Cortex of kidney (tissue), 1 donor: ENCODE data around the gene SLC34A3.

Experiments
- DNase-seq: peaks from one replicate; lab custom pipeline; 2025; lab: John Stamatoyannopoulos, UW

Gene SLC34A3

GRCh38 chr9:137217276-137218211 lies 13.2 kb upstream of the SLC34A3 start:
- no peak for DNase-seq

- DNase-seq, result no peak
These were observed 12.4 kb upstream of the SLC34A3 start for GRCh38 chr9:137218212-137218753.

- no peak for DNase-seq
These were observed 11.9 kb upstream of the SLC34A3 start for GRCh38 chr9:137218754-137219271.

- no peak for DNase-seq
These were observed 10.9 kb upstream of the SLC34A3 start for GRCh38 chr9:137219757-137220316.

- DNase-seq, result no peak
These were observed 10.2 kb upstream of the SLC34A3 start for GRCh38 chr9:137220317-137221094.

GRCh38 chr9:137221095-137221505 lies 9.6 kb upstream of the SLC34A3 start:
- no peak for DNase-seq

GRCh38 chr9:137221506-137222111 lies 9.1 kb upstream of the SLC34A3 start:
- DNase-seq, result no peak

GRCh38 chr9:137222190-137223077 lies 8.3 kb upstream of the SLC34A3 start, which contains the start of gene RNF208:
Gene RNF208 (minus strand): TSS chr9:137222240. CDS start chr9:137221212, 1,028 bp downstream.
- DNase-seq, result no peak

GRCh38 chr9:137223078-137223970 lies 7.4 kb upstream of the SLC34A3 start:
- DNase-seq, result no peak

GRCh38 chr9:137224830-137225694 lies 5.6 kb upstream of the SLC34A3 start, which contains the start of gene CYSRT1:
Gene CYSRT1 (plus strand): TSS chr9:137225174. CDS start chr9:137225622, 448 bp downstream.
- DNase-seq, result no peak

GRCh38 chr9:137225699-137226331 lies 4.9 kb upstream of the SLC34A3 start:
- no peak for DNase-seq

GRCh38 chr9:137226338-137227053 lies 4.2 kb upstream of the SLC34A3 start:
- no peak for DNase-seq

- DNase-seq, result no peak
These were observed 3.4 kb upstream of the SLC34A3 start, which contains the start of gene RNF224 for GRCh38 chr9:137227054-137227852. Gene RNF224 (plus strand): TSS chr9:137227502. CDS start chr9:137228336, 834 bp downstream.

GRCh38 chr9:137227853-137228505 lies 2.7 kb upstream of the SLC34A3 start:
- DNase-seq, result no peak

GRCh38 chr9:137228506-137228967 lies 2.2 kb upstream of the SLC34A3 start:
- DNase-seq, result no peak
